RPMI7951 (cell line): ENCODE measurements around the gene PSMB11. TPM values are rescaled to one million over a fixed set of nuclear protein-coding genes. Genes with fewer than 3 reads are reported as not detected.
"Not testable (repeated sequence)": the region's sequence is repeated elsewhere in the genome, so short reads cannot be mapped to it uniquely, and the experiment has no call there.

Source experiments
- DNase-seq: peaks from one replicate; pipeline ENCODE4 v3.0.0-alpha.2; 2012; ENCODE audit warnings: low read depth
- total RNA-seq: library from RNA; depleted of rRNA; stranded (reverse); fragments of >200 nt; shearing (Covaris generic); gene quantifications from 2 replicates; pipeline ENCODE4 v1.2.3, GENCODE V29; 2014; rRNA removed

Gene PSMB11
- total RNA-seq: 0.10 TPM in 1 of 2 replicates, not detected in the other

- DNase-seq: no peak
Observed at GRCh38 chr14:23042162-23042965, at the start of gene PSMB11. TSS of gene PSMB11 (plus strand) at chr14:23042212. CDS start at chr14:23042226, 14 bp downstream.

- no peak for DNase-seq
Observed at GRCh38 chr14:22993517-22993916, 48.5 kb upstream of the PSMB11 start.

- peak; percentile 83 for DNase-seq
Observed at GRCh38 chr14:22994762-22995275, 47.2 kb upstream of the PSMB11 start.

GRCh38 chr14:22995889-22996625 lies 46.0 kb upstream of the PSMB11 start:
- no peak for DNase-seq

GRCh38 chr14:22996768-22997654 lies 45.0 kb upstream of the PSMB11 start:
- no peak for DNase-seq

GRCh38 chr14:22997676-22998323 lies 44.2 kb upstream of the PSMB11 start:
- no peak for DNase-seq

GRCh38 chr14:22998329-22999012 lies 43.5 kb upstream of the PSMB11 start:
- DNase-seq: no peak

GRCh38 chr14:23000860-23001259 lies 41.2 kb upstream of the PSMB11 start:
- no peak for DNase-seq

- no peak for DNase-seq
Observed at GRCh38 chr14:23002592-23002991, 39.4 kb upstream of the PSMB11 start.

GRCh38 chr14:23004274-23004673 lies 37.7 kb upstream of the PSMB11 start:
- not testable (repeated sequence) for DNase-seq

GRCh38 chr14:23005451-23006187 lies 36.4 kb upstream of the PSMB11 start:
- no peak for DNase-seq

- DNase-seq: no peak
Observed at GRCh38 chr14:23006188-23006534, 35.9 kb upstream of the PSMB11 start.

GRCh38 chr14:23006544-23007419 lies 35.2 kb upstream of the PSMB11 start:
- peak; percentile 95 for DNase-seq

GRCh38 chr14:23008831-23009230 lies 33.2 kb upstream of the PSMB11 start:
- DNase-seq: peak; percentile 35

GRCh38 chr14:23009483-23009938 lies 32.5 kb upstream of the PSMB11 start:
- peak; percentile 3 for DNase-seq

GRCh38 chr14:23009939-23010726 lies 31.9 kb upstream of the PSMB11 start, which contains the start of gene C14orf93:
TSS of gene C14orf93 (minus strand) at chr14:23010143. CDS start at chr14:22999023, 11,120 bp downstream.
- peak; percentile 65 for DNase-seq

GRCh38 chr14:23013054-23013748 lies 28.8 kb upstream of the PSMB11 start:
- no peak for DNase-seq
